Right ventricle myocardium superior (tissue), 1 donor: ENCODE measurements around the gene FYN. TPM values are rescaled to one million over a fixed set of nuclear protein-coding genes. Genes with fewer than 3 reads are reported as not detected.
A peak's percentile ranks its signal among the peaks of the same experiment; 100 is the strongest.

ENCODE experiments used
- ATAC-seq: fragments of 200-7000 bp; cut with Tn5 transposase; one replicate; pipeline ENCODE4 v1.9.1; 2020; ENCODE audit warnings: mild to moderate bottlenecking; ENCODE audit not compliant: poor library complexity
- DNase-seq: peaks from one replicate; pipeline ENCODE4 v3.0.0-alpha.2; 2020
- intact Hi-C: fragments of 100-400 bp; cut with DNase I; formaldehyde crosslinking; loops from one replicate; pipeline ENCODE4 v1.11.2; 2022
- total RNA-seq: library from RNA; stranded (reverse); fragmentation: NEBNext Ultra II Directional; extraction: Animal tissue kit (Norgen Biotek cat#: 25700); gene quantifications from one replicate; pipeline ENCODE4 v1.2.1, GENCODE V29; 2021
- donor health status: DM: no; HTN: yes; CAD: no; lungs with severe emphysema.

The FYN gene
- total RNA-seq, 1 donor from 2014 or later: 40.6 TPM

DNA sequence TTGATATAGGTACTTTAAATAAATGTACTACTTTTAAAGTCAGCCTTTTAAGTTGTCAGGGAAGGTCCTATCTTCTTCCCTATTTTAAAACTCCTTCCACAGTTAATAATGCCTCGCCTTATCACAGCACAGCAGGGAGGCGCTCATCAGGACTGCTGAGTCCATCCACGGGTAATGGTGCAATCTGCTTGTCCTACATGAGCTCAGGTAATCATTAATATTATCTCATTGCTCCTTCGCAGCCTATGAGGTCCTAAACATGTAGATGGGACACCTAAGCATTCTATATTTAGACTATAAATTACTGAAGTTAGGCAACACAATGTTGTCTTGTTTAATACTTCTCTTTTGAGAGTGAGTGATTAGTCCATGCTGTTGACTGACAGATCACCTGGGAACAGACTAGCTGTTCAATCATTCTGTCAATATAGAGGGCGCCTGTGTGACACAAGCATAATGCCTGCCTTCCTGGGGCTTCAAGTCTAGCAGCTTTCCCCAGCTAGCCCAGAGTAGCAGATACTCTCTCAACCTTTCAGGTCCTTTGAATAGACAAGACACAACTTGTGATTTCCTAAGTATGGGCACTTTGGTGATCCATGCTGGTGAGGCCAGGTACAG is 91.0 kb downstream of the FYN start:
- no peak for DNase-seq
- ATAC-seq: no peak
- intact Hi-C loops: no loop called here

DNA sequence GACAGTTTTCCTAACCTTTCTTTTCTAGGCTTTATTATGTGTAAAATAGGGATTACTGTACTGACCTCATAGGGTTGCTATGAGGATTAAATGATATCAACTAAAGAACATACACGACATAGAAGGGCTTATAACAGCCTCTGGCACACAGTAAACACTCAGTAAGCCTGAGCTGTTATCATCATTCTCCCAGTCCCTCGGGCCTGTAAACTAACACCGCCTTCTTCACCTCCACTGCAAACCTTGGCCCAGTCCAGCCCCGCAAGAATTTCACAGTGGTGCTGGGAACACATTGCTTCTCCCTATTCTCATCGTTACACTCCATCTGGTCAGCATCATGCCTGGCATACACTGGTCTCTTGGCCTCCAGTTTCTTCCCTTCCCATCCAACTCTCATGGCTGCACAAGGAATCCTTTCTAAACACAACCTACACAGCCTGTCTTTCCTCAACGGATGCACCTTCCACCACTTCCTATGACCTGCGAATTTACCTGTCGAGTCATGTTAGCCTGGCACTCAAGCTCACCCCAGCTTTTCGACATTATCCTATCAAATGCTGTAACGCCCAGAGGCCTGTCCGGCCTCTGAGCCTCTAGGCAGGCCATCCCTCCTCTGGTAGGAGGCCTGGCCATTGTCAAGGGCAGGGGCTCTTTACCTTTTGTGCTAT is 92.1 kb downstream of the FYN start:
- intact Hi-C loops: no loop called here
- no peak for DNase-seq
- ATAC-seq: peak; percentile 72

DNA sequence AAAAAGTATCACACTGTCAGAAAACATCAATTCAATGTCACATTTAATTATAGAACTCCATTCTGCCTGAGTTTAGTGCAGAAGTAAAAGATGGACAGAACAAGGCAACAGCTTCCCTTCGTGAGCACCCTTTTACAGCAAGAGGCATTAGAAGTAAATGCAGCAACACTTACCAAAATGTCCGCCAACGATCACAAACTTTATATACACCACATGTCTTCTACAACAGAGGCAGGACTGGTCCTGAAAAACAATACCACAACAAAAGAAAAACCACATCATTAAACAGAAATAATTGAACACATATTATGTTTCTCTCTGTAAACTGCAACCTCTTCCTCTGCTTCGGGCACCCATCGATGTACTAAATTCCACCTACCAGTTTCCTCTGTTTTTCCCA is 92.9 kb downstream of the FYN start:
- DNase-seq (no peak), ATAC-seq (no peak)
- intact Hi-C loops: no loop called here

DNA sequence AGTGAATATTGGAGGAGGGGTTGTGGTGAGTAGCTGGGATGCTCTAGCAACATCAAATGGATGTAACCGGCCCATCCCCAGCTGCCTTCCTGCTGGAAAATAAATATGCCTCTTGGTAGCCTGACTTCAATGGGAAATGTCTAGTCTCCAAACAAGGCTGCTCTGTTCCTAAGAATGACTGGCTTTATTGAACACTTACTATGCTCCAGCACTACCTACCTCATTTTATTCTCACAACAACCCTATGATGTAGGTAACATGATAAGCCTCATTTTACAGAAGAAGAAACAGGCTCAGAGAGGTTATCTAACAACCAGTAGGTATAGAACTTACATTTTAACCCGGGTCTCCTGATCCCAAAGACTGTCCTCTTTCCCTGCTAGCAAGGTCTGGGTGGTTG is 93.6 kb downstream of the FYN start:
- intact Hi-C loops: no loop called here
- DNase-seq: no peak
- ATAC-seq: no peak

DNA sequence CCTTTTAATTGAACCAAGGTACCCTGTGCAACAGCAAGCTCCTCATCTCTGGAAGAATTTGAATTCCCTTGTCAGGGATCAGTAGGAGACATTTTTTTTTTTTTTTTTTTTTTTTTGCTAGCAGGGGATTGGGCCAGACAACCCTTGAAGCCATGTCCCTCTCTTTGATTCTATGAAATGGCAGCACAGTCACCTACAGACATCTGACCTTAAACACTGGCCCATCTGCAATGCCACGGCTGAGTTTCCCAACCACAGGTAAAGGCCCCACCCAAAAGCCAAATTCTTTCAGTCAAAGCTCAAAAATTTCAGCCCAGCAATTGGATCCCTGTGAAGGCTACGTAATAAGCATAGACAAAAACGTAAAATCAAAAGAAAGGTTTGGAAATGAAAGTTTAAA is 94.2 kb downstream of the FYN start:
- no peak for ATAC-seq
- intact Hi-C loops: no loop called here
- no peak for DNase-seq

DNA sequence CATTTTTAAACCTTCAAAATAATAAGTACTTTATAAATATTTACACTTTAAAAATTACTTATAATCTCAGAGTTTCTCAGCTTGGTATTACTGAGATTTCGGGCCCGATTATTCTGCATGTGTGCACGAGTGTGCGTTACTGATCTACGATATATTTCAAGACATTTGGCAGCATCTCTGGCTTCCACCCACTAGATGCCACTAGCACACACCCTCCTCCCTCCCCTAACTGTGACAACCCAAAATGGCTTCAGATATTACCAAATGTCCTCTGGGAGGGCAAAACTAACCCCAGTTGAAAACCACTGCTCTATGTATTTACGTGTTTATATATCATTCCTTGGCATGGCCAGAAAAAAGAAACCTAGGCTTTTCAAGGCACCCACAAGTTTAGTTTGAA is 95.9 kb downstream of the FYN start:
- DNase-seq (no peak), ATAC-seq (peak; percentile 32)
- intact Hi-C loops: no loop called here

DNA sequence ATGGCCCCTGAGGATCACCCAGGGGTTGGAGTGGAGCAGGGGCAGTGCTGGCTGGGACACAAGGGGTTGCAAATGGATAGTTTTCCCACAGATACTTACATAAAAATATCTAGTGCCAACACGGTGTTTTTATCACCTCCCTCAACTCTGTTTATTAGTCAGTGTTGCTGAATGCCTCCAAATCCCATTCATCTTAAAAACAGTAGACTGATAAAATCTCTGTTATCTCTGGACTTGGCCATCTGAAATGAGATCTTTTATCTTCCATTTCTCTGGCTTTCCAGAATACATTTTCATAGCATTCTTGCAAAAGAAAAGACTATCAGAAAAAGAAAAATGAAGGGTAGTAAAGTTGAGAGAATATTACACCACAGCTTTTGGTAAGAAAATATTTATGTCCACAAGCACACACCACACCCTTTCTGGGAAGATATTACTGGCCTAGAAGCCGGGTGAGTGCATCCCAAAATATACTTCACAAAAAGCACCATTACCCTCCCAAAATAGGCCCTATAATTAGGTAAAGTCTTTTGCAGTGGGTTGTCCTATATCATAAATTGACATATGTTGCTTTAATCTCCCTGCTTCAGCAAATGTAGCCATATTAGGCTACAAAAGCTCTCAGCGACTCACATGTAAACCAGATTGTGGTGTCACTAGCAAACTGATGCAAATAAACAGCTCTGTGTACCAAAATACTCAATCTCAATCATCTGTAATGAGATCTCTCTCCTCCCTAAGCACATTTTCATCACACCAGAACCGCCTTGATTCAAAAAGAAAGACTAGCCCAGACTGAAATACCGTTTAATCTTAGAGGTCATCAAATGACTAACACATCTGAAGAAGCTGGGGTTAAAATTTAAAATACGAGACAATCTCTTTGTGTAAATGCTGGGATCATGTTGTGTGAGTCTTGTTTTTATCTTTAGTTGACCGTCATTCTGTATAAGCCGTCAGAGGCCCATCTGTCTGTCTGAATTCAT is 96.7 kb downstream of the FYN start:
- ATAC-seq (no peak), DNase-seq (no peak)
- intact Hi-C loops: no loop called here

DNA sequence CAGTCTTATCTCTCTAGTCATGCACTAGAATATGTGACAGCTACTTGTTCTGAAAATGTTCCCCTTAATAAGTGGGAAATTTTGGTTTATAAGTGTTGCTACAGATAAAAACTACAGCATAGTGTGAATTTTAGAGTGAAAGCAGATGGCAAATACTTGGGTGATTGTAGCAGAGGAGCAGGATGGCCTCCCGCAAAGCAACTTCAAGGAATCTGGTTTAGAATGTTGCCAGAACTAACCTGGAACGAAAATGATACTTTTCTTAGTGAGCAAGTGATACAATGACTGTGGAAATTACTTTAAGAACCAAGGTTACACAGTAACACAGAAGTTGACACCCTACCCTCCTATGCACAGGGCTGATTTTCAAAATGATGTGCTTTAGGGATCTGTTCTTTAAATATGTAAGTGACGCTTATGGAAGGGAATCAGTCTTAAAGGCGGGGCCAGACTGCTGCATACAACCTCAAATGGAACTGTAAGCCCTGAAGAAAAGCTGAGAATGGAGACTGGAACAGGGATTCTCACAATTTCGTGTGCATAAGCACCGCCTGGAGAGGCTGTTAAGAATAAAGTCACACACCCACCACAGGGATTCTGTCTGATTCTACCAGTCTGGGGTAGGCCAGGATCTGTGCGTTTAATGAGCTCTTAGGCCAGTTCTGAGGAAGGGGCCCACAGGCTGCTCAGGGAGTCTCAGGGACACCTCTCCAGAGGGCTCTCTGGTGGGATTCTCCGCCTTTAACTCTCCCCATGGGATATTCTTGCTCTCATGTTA is 97.9 kb downstream of the FYN start:
- ATAC-seq (no peak), DNase-seq (no peak)
- intact Hi-C loops: no loop called here

DNA sequence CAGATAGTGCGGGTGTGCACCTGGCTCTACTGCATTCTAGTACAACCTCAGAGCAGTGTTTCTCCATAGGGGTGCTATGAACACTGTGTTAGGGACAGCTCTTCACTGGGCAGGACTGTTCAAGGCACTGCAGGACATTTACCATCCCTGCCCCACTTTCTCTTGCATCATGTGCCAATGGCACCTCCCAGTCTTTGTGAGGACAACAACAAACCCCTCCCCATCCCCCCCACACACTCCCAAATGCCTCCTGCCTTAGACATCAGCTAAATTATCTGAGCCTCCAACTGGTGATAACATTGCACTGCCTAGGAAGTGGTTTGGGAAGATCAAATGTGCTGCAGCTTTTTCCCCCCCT is 98.9 kb downstream of the FYN start:
- intact Hi-C loops: no loop called here

DNA sequence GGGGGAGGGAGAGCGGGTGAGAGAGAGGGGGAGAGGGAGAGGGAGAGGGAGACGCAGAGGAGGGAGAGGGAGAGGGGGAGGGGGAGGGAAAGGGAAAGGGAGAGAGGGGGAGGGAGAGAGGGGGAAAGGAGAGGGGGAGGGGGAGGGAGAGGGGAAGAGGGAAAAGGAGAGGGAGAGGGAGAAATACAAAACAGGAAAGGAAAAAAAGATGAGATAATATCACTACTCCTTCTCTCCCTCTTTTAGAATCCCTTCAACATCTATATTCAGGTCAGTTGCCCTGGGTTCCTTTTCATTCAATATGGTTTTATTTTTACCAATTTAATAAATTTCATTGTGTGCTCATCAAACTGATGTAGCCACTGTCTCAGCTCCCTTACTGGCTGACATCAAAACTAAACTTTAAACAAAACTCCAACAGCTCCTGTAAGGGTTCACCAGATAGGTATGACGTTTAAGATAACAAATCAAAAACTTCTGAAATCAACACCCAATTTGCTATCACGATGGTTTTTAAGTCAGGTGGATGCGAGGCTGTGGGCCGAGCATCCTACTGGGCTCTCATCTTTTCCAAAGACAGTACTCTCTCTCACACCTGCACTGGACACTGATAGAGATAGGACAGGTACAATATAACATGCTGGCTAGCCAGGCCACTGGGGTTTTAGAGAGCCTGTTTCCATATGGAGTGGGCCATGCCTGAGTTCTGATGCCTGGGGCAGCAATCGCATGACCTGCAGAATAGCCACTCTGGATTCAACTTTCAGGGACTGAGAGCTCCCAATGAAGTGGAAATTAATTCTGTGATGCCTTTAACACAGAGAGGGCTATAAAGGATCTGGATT is 99.5 kb downstream of the FYN start:
- DNase-seq (no peak), ATAC-seq (no peak)
- intact Hi-C loops: no loop called here

More for the DNA sequence above, 98.9 kb downstream of the FYN start:
- ATAC-seq (no peak), DNase-seq (no peak)

DNA sequence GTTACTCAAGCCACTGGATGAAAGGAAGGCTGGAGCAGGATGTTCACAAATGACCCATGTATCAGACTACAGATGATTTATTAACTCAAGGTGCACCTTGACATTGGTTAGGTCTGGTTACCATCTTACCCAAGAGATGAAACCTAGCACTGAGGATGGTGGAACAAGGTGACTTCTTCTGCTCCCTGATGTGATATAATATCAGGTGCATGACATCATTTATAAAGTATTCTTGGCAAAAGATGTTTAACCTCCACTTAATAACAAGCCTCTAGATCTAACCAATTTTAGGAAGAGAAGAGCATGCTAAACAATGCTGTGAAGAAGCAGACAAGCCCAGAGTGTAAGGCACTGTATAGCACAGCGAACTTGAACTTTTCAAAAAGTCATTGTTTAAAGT is 100.9 kb downstream of the FYN start:
- intact Hi-C loops: no loop called here
- DNase-seq (no peak), ATAC-seq (no peak)

DNA sequence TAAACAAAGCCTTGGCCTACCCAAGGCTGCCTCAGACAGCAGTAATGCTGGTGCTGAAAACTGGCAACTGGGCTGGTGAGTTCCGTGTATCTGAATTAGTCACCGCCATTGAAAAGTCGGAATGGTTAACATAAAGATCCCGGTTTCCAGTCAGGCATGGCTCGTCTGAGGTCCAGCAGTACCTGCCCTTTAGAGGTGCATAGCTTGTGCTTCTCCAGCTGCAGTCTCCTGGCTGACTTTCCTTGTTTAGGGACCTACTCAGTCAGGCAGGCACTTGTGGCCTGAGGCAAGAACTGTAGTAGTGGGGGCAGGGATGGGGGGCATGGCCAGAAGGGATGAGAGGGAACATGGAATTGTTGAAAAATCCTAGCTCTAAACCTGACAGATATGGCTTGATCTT is 101.6 kb downstream of the FYN start:
- DNase-seq: no peak
- no peak for ATAC-seq
- intact Hi-C loops: no loop called here

DNA sequence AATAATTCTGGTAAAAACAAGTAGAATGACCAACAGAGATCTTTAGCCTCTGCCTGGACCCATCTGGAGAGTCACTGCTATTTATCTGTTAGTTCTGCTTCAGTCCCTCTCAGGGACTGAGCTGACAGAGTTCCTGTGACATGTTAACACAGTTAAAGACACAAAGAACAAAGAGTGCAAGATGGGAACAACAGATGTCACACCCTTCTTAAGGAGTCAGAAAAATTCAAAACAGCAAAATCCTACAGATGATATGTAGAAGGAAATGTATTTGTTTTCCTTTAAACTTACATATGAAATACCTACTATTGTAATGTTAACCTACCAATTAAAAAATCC is 102.2 kb downstream of the FYN start:
- ATAC-seq (no peak), DNase-seq (no peak)
- intact Hi-C loops: no loop called here

DNA sequence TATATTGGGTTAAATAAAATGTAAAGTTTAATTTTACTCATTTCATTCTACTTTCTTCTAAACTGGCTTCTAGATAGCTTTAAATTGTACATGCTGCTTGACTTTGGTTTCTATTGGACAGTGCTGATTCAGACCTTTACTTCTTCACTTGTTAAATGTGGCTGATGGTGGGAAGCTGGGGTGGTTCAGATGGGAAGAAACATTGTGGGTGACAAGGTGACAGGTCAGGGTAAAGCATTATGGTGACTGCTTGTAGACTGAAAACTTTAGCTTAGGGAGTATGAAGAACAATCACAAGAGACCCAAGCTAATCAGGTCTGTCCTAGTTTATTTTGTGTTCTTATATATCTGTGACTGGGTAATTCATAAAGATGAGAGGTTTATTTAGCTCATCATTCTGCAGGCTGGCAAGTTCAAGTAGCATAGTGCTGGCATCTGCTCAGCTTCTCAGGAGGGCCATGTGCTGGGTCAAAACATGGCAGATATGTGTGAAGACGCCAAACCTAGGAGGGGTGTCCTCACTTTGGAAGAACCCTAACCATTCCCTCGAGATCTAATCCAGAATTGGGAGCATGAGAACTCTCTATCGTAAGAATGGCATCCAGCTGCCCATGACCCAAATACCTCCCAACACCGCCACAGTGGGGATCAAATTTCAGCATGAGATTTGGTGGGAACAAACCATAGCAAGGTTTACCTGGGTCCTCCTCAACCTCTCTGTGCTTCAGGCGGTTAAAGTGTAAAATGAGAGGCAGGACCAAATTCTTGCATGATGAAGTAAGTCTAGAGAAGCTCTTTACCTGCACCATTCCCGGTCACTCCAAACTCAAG is 102.8 kb downstream of the FYN start:
- ATAC-seq: no peak
- DNase-seq: no peak
- intact Hi-C loops: no loop called here

DNA sequence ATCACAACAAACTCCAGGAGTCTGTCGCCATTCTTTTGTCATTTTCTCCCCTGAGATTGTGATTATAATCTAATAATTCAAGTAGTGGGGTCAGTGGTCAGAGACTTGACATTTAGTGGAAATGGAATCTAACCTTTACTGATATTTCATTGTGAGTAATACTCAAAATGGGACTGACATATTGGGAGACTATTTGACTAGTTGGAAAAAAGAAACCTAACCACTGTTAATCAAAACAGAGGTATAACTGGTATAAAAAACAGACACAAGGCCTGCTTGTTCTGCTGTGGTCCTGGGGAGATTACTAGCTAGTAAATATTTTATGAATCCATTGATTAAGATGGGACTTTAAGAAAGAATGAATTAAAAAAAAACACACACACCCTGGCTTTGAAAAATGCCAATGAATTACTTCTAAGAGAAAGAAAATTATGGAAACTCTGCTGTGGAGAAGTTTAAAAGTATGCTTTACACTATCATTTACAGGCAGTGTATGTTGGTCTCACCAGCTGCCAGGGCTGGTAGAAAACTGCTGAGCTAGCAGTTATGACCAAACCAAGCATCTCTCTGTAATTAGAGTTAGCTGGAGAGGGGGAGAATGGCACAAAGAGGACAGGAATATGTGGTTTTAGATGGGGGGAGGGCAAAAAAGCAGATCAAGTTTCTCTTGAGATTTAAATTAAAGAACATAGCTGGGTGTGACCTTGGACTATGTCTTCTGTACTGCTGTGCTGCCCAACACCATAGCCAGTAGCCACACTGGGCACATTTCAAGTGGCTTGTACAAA is 103.7 kb downstream of the FYN start:
- ATAC-seq (no peak), DNase-seq (no peak)
- intact Hi-C loops: no loop called here

DNA sequence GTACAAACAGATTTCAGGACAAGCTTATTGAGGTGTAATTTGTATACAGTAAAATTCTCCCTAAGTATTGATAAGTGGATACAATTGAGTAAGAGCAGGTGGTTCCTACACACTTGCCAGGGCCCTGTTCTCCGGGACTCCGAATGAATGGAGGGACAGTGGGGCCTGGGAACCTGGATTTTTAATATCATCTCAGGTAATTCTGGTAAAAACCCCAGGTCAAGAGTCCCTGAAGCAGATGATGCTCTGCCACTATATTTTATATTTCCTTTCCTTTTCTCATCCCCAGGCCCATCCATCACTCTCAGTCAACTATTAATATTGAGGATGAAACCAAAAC is 104.9 kb downstream of the FYN start:
- ATAC-seq (no peak), DNase-seq (no peak)
- intact Hi-C loops: no loop called here
